ENCODE data around the gene FAM234B. TPM values are rescaled to one million over a fixed set of nuclear protein-coding genes. Genes with fewer than 3 reads are reported as not detected.

The FAM234B gene
- total and polyA plus RNA-seq, 2 donors (not counting 1 experiment from before 2014, with no cell fraction given), result 2.6 to 8.2 TPM

DNA sequence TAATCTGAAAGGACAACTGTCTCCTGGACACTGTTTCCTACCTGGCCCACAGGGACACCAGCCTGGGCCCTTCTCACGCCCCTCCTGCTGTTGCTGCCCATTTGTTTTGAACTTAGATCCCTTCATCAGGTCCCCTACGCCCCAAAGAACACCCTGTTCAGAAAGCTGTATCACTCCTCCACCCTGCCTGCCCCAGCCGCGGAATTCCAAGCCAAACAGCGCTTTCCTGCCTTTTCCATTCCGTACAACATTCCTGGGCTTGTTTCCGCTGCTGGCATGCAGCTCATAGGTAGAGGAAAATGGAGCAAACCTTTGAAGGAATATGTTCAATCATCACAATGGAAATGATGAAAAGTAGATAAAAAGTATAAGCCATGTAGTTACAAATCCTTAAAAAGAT is 72.1 kb downstream of the FAM234B start:
- ChIA-PET POLR2A (no interaction called here), CTCF (interaction anchor here (1.1 to 1.4 kb wide), 3 partner anchors 8 to 96 kb away, joined by 3 to 4 read pairs (median 3); no protein-coding TSS in a partner anchor)
- Mint-ChIP-seq H3K27ac (no peak overlapping the region), H3K4me1 (no peaks in the 10 kb centered on the region), H3K27me3 (peaks cover 29% of the 10 kb centered on the region), H3K4me3 (no peak overlapping the region), H3K9me3 (ENCODE audit: insufficient read depth) (no peaks in the 10 kb centered on the region)
- H2AFZ ChIP-seq (ENCODE audit: insufficient read depth, low read depth, low read length, poor library complexity, severe bottlenecking), result no peak overlapping the region
- H3K4me3 ChIP-seq (ENCODE audit: control extremely low read depth in 1 of 5, extremely low read depth in 1 of 5, insufficient read depth in 1 of 5, low read depth in 2 of 5, low read length in 4 of 5), result no peak overlapping the region
- intact Hi-C loops (cut with micrococcal nuclease), result no loop called here
- no peak overlapping the region for H3K9ac ChIP-seq (ENCODE audit: low read length)
- H3K4me1 ChIP-seq (ENCODE audit: control insufficient read depth in 2 of 2, insufficient read depth in 2 of 2, low read length in 2 of 2), result no peaks in the 10 kb centered on the region
- H3K9me3 ChIP-seq (ENCODE audit: control extremely low read depth in 1 of 3, control insufficient read depth in 2 of 3, insufficient read depth in 1 of 3, low read length in 2 of 3), result no peaks in the 10 kb centered on the region
- no peak for ATAC-seq (ENCODE audit: low read depth)
- no peaks in the 10 kb centered on the region for H3K36me3 ChIP-seq (replicated peaks in 1 of 2; ENCODE audit: control extremely low read depth in 1 of 2, control insufficient read depth in 1 of 2, extremely low read depth in 1 of 2, insufficient read depth in 2 of 2, low read length in 1 of 2)
- 78% methylated on average over 1 of the region's 7 CpGs for WGBS (ENCODE audit: insufficient coverage)
- DNase-seq, result no peak
- no peaks in the 10 kb centered on the region for H4K20me1 ChIP-seq (ENCODE audit: control insufficient read depth, insufficient read depth, low read length, poor library complexity, severe bottlenecking)
- H3K27ac ChIP-seq (ENCODE audit: low read length in 2 of 2), result no peak overlapping the region
- H3K4me2 ChIP-seq (replicated peaks; ENCODE audit: low read depth, low read length, poor library complexity, severe bottlenecking), result no peak overlapping the region
- TF ChIP-seq, protein P1, sequence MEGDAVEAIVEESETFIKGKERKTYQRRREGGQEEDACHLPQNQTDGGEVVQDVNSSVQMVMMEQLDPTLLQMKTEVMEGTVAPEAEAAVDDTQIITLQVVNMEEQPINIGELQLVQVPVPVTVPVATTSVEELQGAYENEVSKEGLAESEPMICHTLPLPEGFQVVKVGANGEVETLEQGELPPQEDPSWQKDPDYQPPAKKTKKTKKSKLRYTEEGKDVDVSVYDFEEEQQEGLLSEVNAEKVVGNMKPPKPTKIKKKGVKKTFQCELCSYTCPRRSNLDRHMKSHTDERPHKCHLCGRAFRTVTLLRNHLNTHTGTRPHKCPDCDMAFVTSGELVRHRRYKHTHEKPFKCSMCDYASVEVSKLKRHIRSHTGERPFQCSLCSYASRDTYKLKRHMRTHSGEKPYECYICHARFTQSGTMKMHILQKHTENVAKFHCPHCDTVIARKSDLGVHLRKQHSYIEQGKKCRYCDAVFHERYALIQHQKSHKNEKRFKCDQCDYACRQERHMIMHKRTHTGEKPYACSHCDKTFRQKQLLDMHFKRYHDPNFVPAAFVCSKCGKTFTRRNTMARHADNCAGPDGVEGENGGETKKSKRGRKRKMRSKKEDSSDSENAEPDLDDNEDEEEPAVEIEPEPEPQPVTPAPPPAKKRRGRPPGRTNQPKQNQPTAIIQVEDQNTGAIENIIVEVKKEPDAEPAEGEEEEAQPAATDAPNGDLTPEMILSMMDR (IDR thresholded peaks at IDR 0.05), result no peak
- no peak for TF ChIP-seq EZH2 (IDR thresholded peaks at IDR 0.05; ENCODE audit: borderline replicate concordance, insufficient read depth, low read depth, low read length, poor library complexity, severe bottlenecking)
- no peaks in the 10 kb centered on the region for H3K79me2 ChIP-seq (ENCODE audit: control insufficient read depth, insufficient read depth, low read length)
- H3K27me3 ChIP-seq (replicated peaks in 1 of 4; ENCODE audit: control extremely low read depth in 1 of 4, control insufficient read depth in 3 of 4, insufficient read depth in 4 of 4, low read length in 3 of 4), result no peaks in the 10 kb centered on the region

DNA sequence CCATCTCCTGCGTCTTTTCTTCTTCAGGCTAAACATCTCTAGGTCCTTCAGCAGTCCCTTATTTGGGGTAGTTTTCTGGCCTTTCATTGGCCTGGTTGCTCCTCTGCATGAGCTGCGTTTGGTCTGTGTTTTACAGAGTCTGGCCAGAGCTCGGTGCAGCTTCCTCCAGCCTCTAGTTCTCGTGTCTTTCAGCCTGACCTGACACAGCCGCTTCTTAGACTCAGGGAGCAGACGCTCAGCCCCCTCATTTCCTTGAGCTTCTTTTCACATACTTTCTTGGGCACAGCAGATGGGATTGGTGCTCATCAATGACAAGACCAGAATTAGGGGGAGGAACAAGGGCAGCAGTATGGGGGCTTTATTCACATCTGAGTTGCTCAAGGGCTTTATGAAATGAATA is 72.8 kb downstream of the FAM234B start:
- H2AFZ ChIP-seq (ENCODE audit: insufficient read depth, low read depth, low read length, poor library complexity, severe bottlenecking), result no peak overlapping the region
- H3K9me3 ChIP-seq (ENCODE audit: control extremely low read depth in 1 of 3, control insufficient read depth in 2 of 3, insufficient read depth in 1 of 3, low read length in 2 of 3), result no peaks in the 10 kb centered on the region
- ChIA-PET POLR2A (no interaction called here), CTCF (interaction anchor here (1.1 to 1.6 kb wide), 2 partner anchors 16 to 95 kb away, joined by 3 read pairs; no protein-coding TSS in a partner anchor)
- H3K27ac Mint-ChIP-seq, result no peak overlapping the region
- no peak overlapping the region for H3K27ac ChIP-seq (ENCODE audit: low read length in 2 of 2)
- TF ChIP-seq, protein P1 (IDR thresholded peaks at IDR 0.05), result no peak
- TF ChIP-seq EZH2 (IDR thresholded peaks at IDR 0.05; ENCODE audit: borderline replicate concordance, insufficient read depth, low read depth, low read length, poor library complexity, severe bottlenecking), result no peak
- peaks cover 28% of the 10 kb centered on the region for H3K27me3 Mint-ChIP-seq
- no peaks in the 10 kb centered on the region for H3K79me2 ChIP-seq (ENCODE audit: control insufficient read depth, insufficient read depth, low read length)
- H3K9me3 Mint-ChIP-seq (ENCODE audit: insufficient read depth), result no peaks in the 10 kb centered on the region
- H3K36me3 ChIP-seq (replicated peaks in 1 of 2; ENCODE audit: control extremely low read depth in 1 of 2, control insufficient read depth in 1 of 2, extremely low read depth in 1 of 2, insufficient read depth in 2 of 2, low read length in 1 of 2), result no peaks in the 10 kb centered on the region
- no peaks in the 10 kb centered on the region for H3K4me1 Mint-ChIP-seq
- no peak overlapping the region for H3K4me2 ChIP-seq (replicated peaks; ENCODE audit: low read depth, low read length, poor library complexity, severe bottlenecking)
- H3K27me3 ChIP-seq (replicated peaks in 1 of 4; ENCODE audit: control extremely low read depth in 1 of 4, control insufficient read depth in 3 of 4, insufficient read depth in 4 of 4, low read length in 3 of 4), result no peaks in the 10 kb centered on the region
- no peaks in the 10 kb centered on the region for H3K4me1 ChIP-seq (ENCODE audit: control insufficient read depth in 2 of 2, insufficient read depth in 2 of 2, low read length in 2 of 2)
- H3K9ac ChIP-seq (ENCODE audit: low read length), result no peak overlapping the region
- 97% methylated on average over 5 of the region's 6 CpGs for WGBS (ENCODE audit: insufficient coverage)
- no peak overlapping the region for H3K4me3 ChIP-seq (ENCODE audit: control extremely low read depth in 1 of 5, extremely low read depth in 1 of 5, insufficient read depth in 1 of 5, low read depth in 2 of 5, low read length in 4 of 5)
- H4K20me1 ChIP-seq (ENCODE audit: control insufficient read depth, insufficient read depth, low read length, poor library complexity, severe bottlenecking), result no peaks in the 10 kb centered on the region
- intact Hi-C loops (cut with micrococcal nuclease), result no loop called here
- H3K4me3 Mint-ChIP-seq, result no peak overlapping the region
- ATAC-seq (ENCODE audit: low read depth) (no peak), DNase-seq (no peak)
